GM18511 (cell line): ENCODE results near the gene RNF150.

ENCODE experiments used
- ATAC-seq: cut with Tn5 transposase; IDR thresholded peaks from one replicate; pipeline ENCODE4 v1.9.1; 2021; ENCODE audit warnings: mild to moderate bottlenecking, moderate library complexity; ENCODE audit not compliant: unreplicated experiment

The RNF150 gene

GRCh38 chr4:140989944-140990343 lies 143.3 kb downstream of the RNF150 start:
- no peak for ATAC-seq

- ATAC-seq = no peak
Observed at GRCh38 chr4:140986045-140986444, 147.2 kb downstream of the RNF150 start.

GRCh38 chr4:140982613-140983340 lies 150.5 kb downstream of the RNF150 start:
- no peak for ATAC-seq

- ATAC-seq = no peak
Observed at GRCh38 chr4:140980426-140981200, 152.7 kb downstream of the RNF150 start.

- ATAC-seq = no peak
Observed at GRCh38 chr4:140976768-140977167, 156.5 kb downstream of the RNF150 start.

- no peak for ATAC-seq
Observed at GRCh38 chr4:140971077-140971792, 162.0 kb downstream of the RNF150 start.

- ATAC-seq = no peak
Observed at GRCh38 chr4:140969296-140969695, 164.0 kb downstream of the RNF150 start.

GRCh38 chr4:140968371-140968770 lies 164.9 kb downstream of the RNF150 start:
- ATAC-seq = no peak

- ATAC-seq = no peak
Observed at GRCh38 chr4:140963883-140964282, 169.4 kb downstream of the RNF150 start.

- no peak for ATAC-seq
Observed at GRCh38 chr4:140955641-140956040, 177.6 kb downstream of the RNF150 start.

- no peak for ATAC-seq
Observed at GRCh38 chr4:140952717-140953116, 180.6 kb downstream of the RNF150 start.

GRCh38 chr4:140947506-140947905 lies 185.8 kb downstream of the RNF150 start:
- ATAC-seq = no peak

GRCh38 chr4:140945106-140945505 lies 188.2 kb downstream of the RNF150 start:
- ATAC-seq = no peak

- no peak for ATAC-seq
Observed at GRCh38 chr4:140944572-140944971, 188.7 kb downstream of the RNF150 start.

- ATAC-seq = no peak
Observed at GRCh38 chr4:140944199-140944515, 189.1 kb downstream of the RNF150 start.

- ATAC-seq = no peak
Observed at GRCh38 chr4:140943486-140944198, 189.6 kb downstream of the RNF150 start.

- ATAC-seq = no peak
Observed at GRCh38 chr4:140940589-140940988, 192.7 kb downstream of the RNF150 start.

- no peak for ATAC-seq
Observed at GRCh38 chr4:140937866-140938265, 195.4 kb downstream of the RNF150 start.

- ATAC-seq = no peak
Observed at GRCh38 chr4:140935254-140935653, 198.0 kb downstream of the RNF150 start.

GRCh38 chr4:140932501-140933045 lies 200.7 kb downstream of the RNF150 start:
- no peak for ATAC-seq

- ATAC-seq = no peak
Observed at GRCh38 chr4:140931911-140932310, 201.4 kb downstream of the RNF150 start.
